ENCODE results near the gene TPP2.
A peak's percentile ranks its signal among the peaks of the same experiment; 100 is the strongest.

Gene TPP2

DNA sequence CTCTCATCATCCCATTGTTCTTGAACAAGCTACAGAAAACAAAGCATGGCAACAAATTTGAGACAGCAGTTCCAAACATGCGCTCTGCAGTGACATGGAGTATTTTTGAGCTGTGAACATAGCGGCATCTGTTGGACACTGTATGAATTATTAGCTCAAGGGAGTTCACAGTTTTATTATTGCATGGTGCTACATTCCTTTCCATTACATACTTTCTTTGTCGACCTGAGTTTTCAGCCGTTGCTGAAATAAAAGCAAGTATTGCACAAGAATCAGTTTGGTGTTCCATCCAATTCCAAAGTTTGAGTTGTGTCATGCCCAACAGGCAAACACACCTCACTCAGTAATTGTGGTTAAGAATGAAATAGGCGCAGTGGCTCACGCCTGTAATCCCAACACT lies 128.1 kb downstream of the TPP2 start:
- peak; percentile 32 for TF ChIP-seq CTCF (IDR thresholded peaks at IDR 0.05; ENCODE audit: low read depth, low read length)
- peak; percentile 69 to 75 for DNase-seq (ENCODE audit: low read depth in 2 of 2)
- H3K4me3 ChIP-seq (replicated peaks in 1 of 2; ENCODE audit: low read depth in 2 of 2, low read length in 2 of 2) = no peak overlapping the region

GRCh38 chr13:102726430-102726829 lies 129.6 kb downstream of the TPP2 start:
- no peak for DNase-seq (ENCODE audit: low read depth in 2 of 2)
- no peak for TF ChIP-seq CTCF (IDR thresholded peaks at IDR 0.05; ENCODE audit: low read depth, low read length)

More at GRCh38 chr13:102726430-102726829, 129.6 kb downstream of the TPP2 start:
- no peak overlapping the region for H3K4me3 ChIP-seq (replicated peaks in 1 of 2; ENCODE audit: low read depth in 2 of 2, low read length in 2 of 2)

Data from cardiac fibroblast (primary cell).